Gastroesophageal sphincter (tissue), 4 donors: ENCODE results near the gene TRPV2. TPM values are rescaled to one million over a fixed set of nuclear protein-coding genes. Genes with fewer than 3 reads are reported as not detected.

ENCODE experiments used
- ATAC-seq: fragments of 150-250 bp; one replicate; pipeline ENCODE4 v1.9.1; 2016; ENCODE audit warnings: mild to moderate bottlenecking, moderate library complexity
- H3K27ac ChIP-seq, 4 donors: fragments of 200-600 bp; sonication (generic) in 3 of 4; 1 replicate in 3 of 4; 2 replicates in 1 of 4; pipeline ENCODE4 v1.5.1; 2016 to 2019
- H3K27me3 ChIP-seq: fragments of 200-600 bp; sonication (generic); one replicate; pipeline ENCODE4 v1.5.1; 2019
- H3K36me3 ChIP-seq, 2 donors: fragments of 200-600 bp; sonication (generic); one replicate each; pipeline ENCODE4 v1.5.1; 2019; ENCODE audit warnings: control low read depth in 1 of 2
- H3K4me1 ChIP-seq, 3 donors: fragments of 200-600 bp; sonication (generic); 1 replicate in 2 of 3; 2 replicates in 1 of 3; pipeline ENCODE4 v1.5.1; 2016 to 2019; ENCODE audit warnings: control low read depth in 2 of 3
- H3K4me3 ChIP-seq, 2 donors: fragments of 200-600 bp; sonication (generic); one replicate each; pipeline ENCODE4 v1.5.1; 2019; ENCODE audit warnings: mild to moderate bottlenecking in 1 of 2, moderate library complexity in 1 of 2
- H3K9me3 ChIP-seq, 3 donors: fragments of 200-600 bp; sonication (generic); one replicate each; pipeline ENCODE4 v1.5.1; 2017 to 2019; ENCODE audit warnings: control low read depth in 2 of 3
- CTCF ChIP-seq, 4 experiments: fragments of 200-600 bp in 2 of 4; fragments of 450-650 bp in 2 of 4; sonication (generic) in 1 of 4; IDR thresholded peaks; one replicate each; pipeline ENCODE4 v1.5.1; 2017 to 2019; ENCODE audit warnings: antibody characterized with exemption in 4 of 4, mild to moderate bottlenecking in 2 of 4, moderate library complexity in 2 of 4
- EP300 ChIP-seq: sonication (generic); formaldehyde crosslinking; IDR thresholded peaks from one replicate; pipeline ENCODE4 v1.6.1; 2017; ENCODE audit warnings: antibody characterized with exemption, mild to moderate bottlenecking
- POLR2A ChIP-seq, 2 donors: fragments of 450-650 bp; IDR thresholded peaks; one replicate each; pipeline ENCODE4 v1.6.1; 2017; ENCODE audit warnings: antibody characterized with exemption in 2 of 2, mild to moderate bottlenecking in 2 of 2, moderate library complexity in 1 of 2
- POLR2AphosphoS5 ChIP-seq: sonication (generic); formaldehyde crosslinking; IDR thresholded peaks from one replicate; pipeline ENCODE4 v1.6.1; 2017; ENCODE audit warnings: antibody characterized with exemption
- WGBS, 2 donors: methylation state at CpG; one replicate each; pipeline ENCODE4 v1.1.5; 2018; ENCODE audit warnings: low coverage in 1 of 2; 5-methylcytosine and 5-hydroxymethylcytosine counted together
- total RNA-seq, 4 donors: library from RNA; depleted of rRNA; stranded (reverse); fragments of >200 nt; gene quantifications; one replicate each; pipeline ENCODE4 v1.1.0, GENCODE V29; 2016

Gene TRPV2
- total RNA-seq, 4 donors from 2014 or later: 6.5 to 15.5 (median 11.6) TPM

- no peaks in the 10 kb centered on the region for H3K9me3 ChIP-seq
- no peak for ATAC-seq
- WGBS, 2 donors: 63% methylated on average over 1 of the region's 8 CpGs; no CpG with 5 or more reads in 1 of the 2 donors
- no peak overlapping the region for H3K4me3 ChIP-seq
- TF ChIP-seq POLR2AphosphoS5 (no peak), EP300 (no peak), POLR2A (IDR thresholded peaks at IDR 0.05) (no peak), CTCF (IDR thresholded peaks at IDR 0.05) (no peak)
- H3K36me3 ChIP-seq: peaks cover 0 to 9% of the 10 kb centered on the region in 2 donors
- H3K4me1 ChIP-seq: peaks cover 0 to 8% (median 0%) of the 10 kb centered on the region in 3 donors
- no peak overlapping the region for H3K27ac ChIP-seq
- H3K27me3 ChIP-seq: no peaks in the 10 kb centered on the region
These were observed 19.3 kb downstream of the TRPV2 start for GRCh38 chr17:16434662-16435061.

- Histone ChIP-seq H3K27ac (no peak overlapping the region), H3K4me1 (peaks cover 6 to 23% (median 7%) of the 10 kb centered on the region in 3 donors), H3K9me3 (no peaks in the 10 kb centered on the region), H3K36me3 (peaks cover 0 to 15% of the 10 kb centered on the region in 2 donors), H3K27me3 (no peaks in the 10 kb centered on the region), H3K4me3 (no peak overlapping the region)
- no peak for TF ChIP-seq EP300
- no peak for TF ChIP-seq POLR2A (IDR thresholded peaks at IDR 0.05)
- no peak for TF ChIP-seq CTCF (IDR thresholded peaks at IDR 0.05)
- TF ChIP-seq POLR2AphosphoS5: no peak
- no peak for ATAC-seq
- WGBS, 2 donors: 69 to 72% methylated on average over 8 to 12 of the region's 14 CpGs
These were observed 20.8 kb downstream of the TRPV2 start for GRCh38 chr17:16435925-16436886.

GRCh38 chr17:16437083-16437482 lies 21.7 kb downstream of the TRPV2 start:
- no peak for ATAC-seq
- Histone ChIP-seq H3K4me3 (no peak overlapping the region), H3K4me1 (peaks cover 6 to 32% (median 7%) of the 10 kb centered on the region in 3 donors), H3K27me3 (no peaks in the 10 kb centered on the region), H3K36me3 (peaks cover 0 to 17% of the 10 kb centered on the region in 2 donors), H3K9me3 (no peaks in the 10 kb centered on the region), H3K27ac (no peak overlapping the region)
- TF ChIP-seq EP300 (no peak), POLR2AphosphoS5 (no peak), POLR2A (IDR thresholded peaks at IDR 0.05) (no peak), CTCF (IDR thresholded peaks at IDR 0.05) (no peak)
- WGBS, 2 donors: 0 to 39% methylated on average over 1 to 2 of the region's 2 CpGs

- Histone ChIP-seq H3K4me1 (peaks cover 6 to 41% (median 7%) of the 10 kb centered on the region in 3 donors), H3K9me3 (no peaks in the 10 kb centered on the region), H3K36me3 (peaks cover 0 to 28% of the 10 kb centered on the region in 2 donors), H3K27me3 (no peaks in the 10 kb centered on the region), H3K27ac (peak overlapping the region; percentile 25 to 88 (median 80)), H3K4me3 (peak overlapping the region; percentile 72 to 86)
- ATAC-seq: no peak
- TF ChIP-seq POLR2A (IDR thresholded peaks at IDR 0.05): no peak
- no peak for TF ChIP-seq POLR2AphosphoS5
- no peak for TF ChIP-seq CTCF (IDR thresholded peaks at IDR 0.05)
- TF ChIP-seq EP300: no peak
- WGBS, 2 donors: 5 to 23% methylated on average over 8 of the region's 8 CpGs
These were observed 22.8 kb downstream of the TRPV2 start for GRCh38 chr17:16438173-16438556.
